Measurements from ENCODE around the gene MORF4L1. TPM values are rescaled to one million over a fixed set of nuclear protein-coding genes. Genes with fewer than 3 reads are reported as not detected.

Gene MORF4L1
- total RNA-seq, 2 experiments from 2014 or later, result 278 to 280 TPM

DNA sequence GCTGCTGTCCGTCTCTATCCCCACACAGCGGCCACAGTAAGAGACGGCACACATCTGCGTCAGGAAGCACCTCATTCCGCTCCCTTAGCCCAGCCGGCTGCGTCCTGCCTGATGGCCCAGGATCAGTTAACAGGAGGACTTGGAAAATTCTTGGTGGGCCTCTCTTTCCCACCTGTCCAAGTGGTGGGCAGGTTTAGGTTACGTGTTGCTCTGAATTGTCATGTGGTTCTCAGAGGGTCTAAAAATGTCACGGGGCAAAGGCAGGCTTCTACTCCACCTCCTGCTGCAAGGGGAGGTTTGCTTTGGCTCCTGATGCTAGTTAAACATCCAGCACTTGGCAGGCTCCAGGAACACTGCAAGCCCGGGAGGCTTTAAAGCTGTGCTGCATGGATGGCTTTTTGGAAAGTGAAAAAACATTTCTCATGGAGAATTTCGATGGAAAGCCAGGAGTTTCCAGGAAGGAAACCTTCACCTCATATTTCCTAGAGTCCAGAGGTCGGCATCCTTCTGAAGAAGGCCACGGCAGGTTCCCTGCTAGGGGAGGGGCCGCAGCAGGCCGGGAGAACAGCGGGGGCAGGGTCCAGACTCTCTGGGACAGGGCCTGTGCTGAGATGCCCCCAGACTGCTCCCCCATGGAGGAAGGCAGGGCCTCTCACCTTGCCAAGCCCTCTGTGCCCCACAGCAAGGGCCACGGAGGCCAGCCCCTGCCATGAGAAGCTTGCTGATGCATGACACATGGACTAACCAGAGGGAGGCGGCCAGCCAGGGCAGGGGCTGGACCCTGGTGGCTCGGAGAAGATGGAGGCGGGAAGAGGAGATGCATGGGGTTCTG lies 61.3 kb downstream of the MORF4L1 start:
- Mint-ChIP-seq H3K4me3 (no peak overlapping the region), H3K4me1 (peaks cover 57% of the 10 kb centered on the region), H3K9me3 (no peaks in the 10 kb centered on the region), H3K36me3 (ENCODE audit: low read depth) (peaks cover 82% of the 10 kb centered on the region), H3K27me3 (no peaks in the 10 kb centered on the region), H3K27ac (peak overlapping the region; percentile 67)
- no peak for DNase-seq
- ChIA-PET POLR2A (interaction anchor here (1.0 to 1.4 kb wide), 2 partner anchors 9 to 60 kb away, joined by 3 to 4 read pairs; no protein-coding TSS in a partner anchor), CTCF (no interaction called here)

DNA sequence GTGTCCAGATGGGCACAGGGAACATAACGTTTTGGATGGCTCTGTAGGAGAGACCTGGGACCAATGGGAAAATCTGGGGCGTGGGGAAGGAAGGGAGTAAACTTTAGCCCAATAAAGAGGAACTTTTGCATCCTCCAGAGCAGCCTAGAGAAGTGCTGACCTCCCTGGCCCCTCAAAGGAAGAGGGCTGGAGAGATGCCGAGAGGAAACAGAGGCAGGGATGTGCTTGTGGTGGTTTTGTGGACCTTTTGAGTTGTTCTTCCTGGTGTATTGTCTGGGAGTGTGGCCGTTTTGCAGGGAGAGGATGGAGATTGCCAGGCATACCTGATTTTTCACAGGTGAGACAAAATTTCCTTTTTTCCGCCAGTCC lies 61.9 kb downstream of the MORF4L1 start:
- DNase-seq, result no peak
- H3K36me3 Mint-ChIP-seq (ENCODE audit: low read depth), result peaks cover 83% of the 10 kb centered on the region
- no peaks in the 10 kb centered on the region for H3K9me3 Mint-ChIP-seq
- no peak overlapping the region for H3K4me3 Mint-ChIP-seq
- no peaks in the 10 kb centered on the region for H3K27me3 Mint-ChIP-seq
- H3K27ac Mint-ChIP-seq, result peak overlapping the region; percentile 67
- POLR2A ChIA-PET, result interaction anchor here (1.8 kb wide), 1 partner anchor 10 kb away, joined by 12 read pairs; the partner anchor contains the start of gene CTSH
- CTCF ChIA-PET, result interaction anchor here (1.2 kb wide), 1 partner anchor 24 kb away, joined by 4 read pairs; no protein-coding TSS in a partner anchor
- H3K4me1 Mint-ChIP-seq, result peaks cover 63% of the 10 kb centered on the region

DNA sequence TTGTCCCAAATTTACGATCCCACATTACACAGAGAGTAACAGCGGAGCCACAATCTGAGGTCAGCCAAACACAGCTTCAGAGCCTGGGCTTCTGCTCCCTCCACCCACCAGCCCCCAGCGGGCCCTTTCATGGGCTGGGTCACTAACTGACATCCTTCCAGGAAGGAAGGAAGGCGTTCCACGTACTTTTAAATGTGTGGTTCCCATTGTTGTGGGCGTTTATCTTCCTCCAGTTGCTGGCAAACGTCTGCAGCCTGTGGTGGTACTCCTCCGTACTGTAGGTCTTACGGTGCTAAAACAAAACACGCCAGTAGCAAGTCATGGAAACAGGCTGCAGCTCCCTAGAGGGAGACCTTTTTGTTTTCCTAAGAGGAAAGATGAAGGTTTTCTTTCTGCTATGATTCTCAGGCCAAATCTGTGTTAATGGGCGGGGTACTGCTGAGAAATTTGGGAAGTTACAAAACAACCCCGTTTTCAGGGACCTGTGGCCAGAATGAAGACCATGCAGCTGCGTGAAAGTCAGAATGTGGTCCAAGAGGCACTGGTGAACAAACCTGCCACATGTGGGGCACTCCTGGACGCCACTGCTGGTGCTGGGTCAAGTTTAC lies 64.5 kb downstream of the MORF4L1 start:
- POLR2A ChIA-PET, result interaction anchor here (1.0 to 2.3 kb wide), 5 partner anchors 11 to 63 kb away, joined by 3 to 12 read pairs (median 6); no protein-coding TSS in a partner anchor
- DNase-seq, result peak; percentile 68
- no peaks in the 10 kb centered on the region for H3K27me3 Mint-ChIP-seq
- peak overlapping the region; percentile 90 for H3K27ac Mint-ChIP-seq
- peaks cover 74% of the 10 kb centered on the region for H3K4me1 Mint-ChIP-seq
- CTCF ChIA-PET, result interaction anchor here (1.4 to 2.0 kb wide), 2 partner anchors 42 to 247 kb away, joined by 3 to 6 read pairs; no protein-coding TSS in a partner anchor
- no peaks in the 10 kb centered on the region for H3K9me3 Mint-ChIP-seq
- peak overlapping the region; percentile 77 for H3K4me3 Mint-ChIP-seq
- H3K36me3 Mint-ChIP-seq (ENCODE audit: low read depth), result peaks cover 76% of the 10 kb centered on the region

DNA sequence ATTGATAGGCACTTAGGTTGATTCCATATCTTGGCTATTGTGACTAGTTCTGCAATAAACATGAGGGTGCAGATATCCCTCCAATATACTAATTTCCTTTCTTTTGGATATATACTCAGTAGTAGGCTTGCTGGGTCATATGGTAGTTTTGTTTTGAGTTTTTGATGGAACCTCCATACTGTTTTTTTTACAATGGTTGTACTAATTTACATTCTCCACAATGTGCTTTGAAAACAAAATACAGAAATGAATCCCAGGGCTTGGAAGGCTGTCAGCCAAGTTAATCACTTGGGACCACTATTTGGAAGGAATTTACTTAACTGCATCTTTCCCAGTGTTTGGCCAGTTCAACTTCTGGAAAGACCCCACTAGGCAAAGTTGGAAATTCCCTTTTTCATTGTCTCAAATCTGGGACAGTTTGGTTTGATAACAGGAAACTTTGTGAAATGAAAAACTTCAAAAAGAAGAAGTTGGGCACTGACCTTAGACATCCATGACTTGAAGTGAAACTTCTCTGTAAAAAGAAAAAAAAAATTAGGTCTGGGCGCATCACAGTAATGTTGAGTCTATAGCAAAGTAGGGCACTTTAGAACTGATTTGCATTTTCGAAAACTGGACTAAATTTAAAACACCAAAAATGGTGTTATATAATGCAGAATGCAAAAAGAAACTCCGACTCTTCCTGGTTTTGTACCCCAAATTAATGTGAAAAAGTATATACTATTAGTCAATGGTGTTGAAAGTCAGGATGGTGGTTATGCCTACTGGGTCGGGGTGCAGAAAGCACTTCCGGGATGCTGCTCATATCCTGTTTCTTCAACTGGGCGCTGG lies 66.2 kb downstream of the MORF4L1 start:
- peak overlapping the region; percentile 90 for H3K27ac Mint-ChIP-seq
- no peaks in the 10 kb centered on the region for H3K27me3 Mint-ChIP-seq
- DNase-seq, result peak; percentile 72
- no peaks in the 10 kb centered on the region for H3K9me3 Mint-ChIP-seq
- CTCF ChIA-PET, result interaction anchor here (1.4 to 2.0 kb wide), 2 partner anchors 40 to 246 kb away, joined by 3 to 6 read pairs; no protein-coding TSS in a partner anchor
- H3K4me3 Mint-ChIP-seq, result peak overlapping the region; percentile 71
- peaks cover 79% of the 10 kb centered on the region for H3K4me1 Mint-ChIP-seq
- POLR2A ChIA-PET, result interaction anchor here (0.7 to 2.3 kb wide), 5 partner anchors 8 to 68 kb away, joined by 3 to 7 read pairs (median 5); no protein-coding TSS in a partner anchor
- peaks cover 76% of the 10 kb centered on the region for H3K36me3 Mint-ChIP-seq (ENCODE audit: low read depth)

DNA sequence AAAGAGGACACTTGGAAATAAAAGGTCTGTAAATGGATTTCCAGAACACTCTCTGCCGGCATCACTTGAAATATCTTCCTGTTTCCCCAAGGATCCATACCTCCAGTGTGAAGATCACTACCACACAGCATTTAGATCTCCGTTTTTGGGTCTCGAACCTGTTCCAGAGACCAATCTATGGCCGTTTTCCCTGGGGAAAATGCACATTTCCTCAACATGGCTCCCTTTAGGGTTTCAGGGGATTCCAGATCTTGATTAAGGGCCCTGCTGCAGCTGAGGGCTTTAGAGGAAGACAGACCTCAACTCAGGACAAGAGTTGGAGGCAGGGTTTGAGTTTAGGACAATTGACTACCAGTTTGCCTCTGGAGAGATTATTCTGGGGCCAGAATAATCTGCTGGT lies 70.1 kb downstream of the MORF4L1 start:
- H3K36me3 Mint-ChIP-seq (ENCODE audit: low read depth), result peaks cover 48% of the 10 kb centered on the region
- CTCF ChIA-PET, result interaction anchor here (1.1 kb wide), 1 partner anchor 32 kb away, joined by 3 read pairs; no protein-coding TSS in a partner anchor
- DNase-seq, result no peak
- H3K4me1 Mint-ChIP-seq, result peaks cover 51% of the 10 kb centered on the region
- POLR2A ChIA-PET, result no interaction called here
- peak overlapping the region; percentile 83 for H3K4me3 Mint-ChIP-seq
- peak overlapping the region; percentile 65 for H3K27ac Mint-ChIP-seq
- peaks cover 3% of the 10 kb centered on the region for H3K27me3 Mint-ChIP-seq
- H3K9me3 Mint-ChIP-seq, result no peaks in the 10 kb centered on the region

DNA sequence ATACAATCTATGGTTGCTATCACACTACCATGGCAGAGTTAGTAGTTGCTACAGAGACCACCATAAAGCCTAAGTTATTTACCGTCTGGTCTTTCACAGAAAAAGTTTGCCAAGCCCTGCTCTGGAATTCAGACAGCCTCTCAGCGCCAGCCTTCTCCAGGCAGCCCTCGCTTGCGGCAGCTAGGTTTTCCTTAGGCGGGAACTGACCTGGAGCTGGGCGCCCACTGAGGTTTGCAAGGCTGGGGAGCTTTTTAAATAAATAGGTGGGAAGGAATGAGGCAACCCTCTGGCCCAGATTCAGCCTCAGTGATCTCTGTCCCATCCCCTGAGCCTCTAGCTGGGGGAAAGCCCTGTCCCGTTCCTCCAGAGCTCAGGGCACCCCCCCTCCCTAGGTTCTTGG lies 71.0 kb downstream of the MORF4L1 start:
- Mint-ChIP-seq H3K4me3 (peak overlapping the region; percentile 83), H3K27me3 (peaks cover 3% of the 10 kb centered on the region), H3K27ac (peak overlapping the region; percentile 75), H3K9me3 (no peaks in the 10 kb centered on the region), H3K4me1 (peaks cover 42% of the 10 kb centered on the region), H3K36me3 (ENCODE audit: low read depth) (peaks cover 40% of the 10 kb centered on the region)
- ChIA-PET POLR2A (interaction anchor here (1.0 to 2.1 kb wide), 6 partner anchors 8 to 379 kb away, joined by 3 to 12 read pairs (median 3); partner anchors contain the start of genes CHRNA5 and MORF4L1), CTCF (interaction anchor here (1.1 kb wide), 2 partner anchors 33 to 63 kb away, joined by 3 read pairs; no protein-coding TSS in a partner anchor)
- no peak for DNase-seq

DNA sequence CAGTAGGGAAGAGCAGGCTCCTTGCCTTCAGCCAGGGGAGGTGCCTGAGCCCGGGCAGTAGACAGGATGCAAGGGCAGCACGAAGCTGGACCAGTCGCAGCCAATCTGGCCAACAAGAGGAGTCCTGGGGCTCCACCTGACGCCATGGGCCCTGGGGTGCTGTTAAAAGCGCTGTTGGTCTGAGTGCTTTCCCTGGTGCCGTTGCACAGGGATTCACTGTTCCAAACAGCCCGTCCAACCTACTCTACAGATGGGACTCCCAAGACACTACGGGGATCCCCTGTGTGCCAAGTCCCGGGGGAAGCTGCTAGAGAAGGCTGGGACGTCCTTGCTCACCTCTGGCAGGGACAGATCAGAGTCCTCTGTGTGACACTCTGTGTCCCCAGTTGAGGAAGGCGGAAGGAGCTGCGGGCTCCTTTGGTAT lies 71.5 kb downstream of the MORF4L1 start:
- Mint-ChIP-seq H3K4me3 (peak overlapping the region; percentile 83), H3K9me3 (no peaks in the 10 kb centered on the region), H3K27me3 (peaks cover 3% of the 10 kb centered on the region), H3K4me1 (peaks cover 36% of the 10 kb centered on the region), H3K27ac (peak overlapping the region; percentile 75), H3K36me3 (ENCODE audit: low read depth) (peaks cover 34% of the 10 kb centered on the region)
- no peak for DNase-seq
- POLR2A ChIA-PET, result interaction anchor here (0.6 to 2.1 kb wide), 8 partner anchors 9 to 379 kb away, joined by 3 to 12 read pairs (median 3); partner anchors contain the start of genes CHRNA5 and MORF4L1
- CTCF ChIA-PET, result interaction anchor here (1.1 kb wide), 1 partner anchor 63 kb away, joined by 3 read pairs; no protein-coding TSS in a partner anchor

DNA sequence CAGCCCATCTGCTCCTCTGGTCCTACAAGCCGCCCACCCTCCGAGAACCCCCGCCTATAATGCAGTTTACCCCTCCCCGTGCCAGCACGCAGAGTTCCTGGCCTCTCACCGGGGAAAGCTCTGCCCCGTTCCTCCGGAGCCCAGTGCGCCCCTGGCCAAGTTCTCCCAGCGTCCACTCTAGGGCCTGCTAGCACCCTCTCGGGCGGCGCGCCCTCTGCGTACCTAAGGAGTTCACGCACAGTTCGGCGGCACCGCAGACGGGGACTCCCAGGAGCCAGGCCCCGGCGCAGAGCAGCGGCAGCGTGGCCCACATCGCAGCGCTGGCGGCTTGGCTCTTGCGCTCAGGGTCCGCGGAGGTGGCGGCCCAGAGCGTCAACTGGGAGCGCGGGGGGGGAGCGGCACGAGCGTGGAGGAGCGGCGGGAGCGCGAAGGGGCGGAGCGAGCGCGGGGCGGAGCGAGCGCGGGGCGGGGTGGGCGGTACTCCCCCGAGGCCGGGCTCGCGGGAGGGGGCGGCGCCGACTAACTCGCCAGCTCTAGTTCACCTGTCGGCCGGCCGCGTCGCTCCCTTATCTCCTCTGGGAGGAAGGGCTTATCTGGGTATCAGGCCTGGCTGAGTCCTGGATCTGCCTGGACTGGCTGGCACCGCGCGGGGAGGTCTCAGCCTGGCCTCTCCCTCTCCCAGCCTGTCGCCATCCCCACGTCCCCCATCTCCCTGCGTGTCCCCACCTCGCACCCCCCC lies 72.1 kb downstream of the MORF4L1 start, which contains the start of gene CTSH:
CTSH (minus strand) TSS at position 378 of the 739 bp plus-strand sequence; CDS start at position 313, 65 bp downstream.
- peak; percentile 84 for DNase-seq
- ChIA-PET CTCF (no interaction called here), POLR2A (interaction anchor here (0.9 to 2.1 kb wide), 8 partner anchors 9 to 380 kb away, joined by 3 to 12 read pairs (median 3); partner anchors contain the start of genes CHRNA5 and MORF4L1)
- Mint-ChIP-seq H3K27ac (peak within 1 kb of the TSS; percentile 75), H3K36me3 (ENCODE audit: low read depth) (peaks cover 30% of the 10 kb centered on the region), H3K27me3 (peaks cover 3% of the 10 kb centered on the region), H3K4me1 (peaks cover 32% of the 10 kb centered on the region), H3K9me3 (no peaks in the 10 kb centered on the region), H3K4me3 (peak within 1 kb of the TSS; percentile 83)

DNA sequence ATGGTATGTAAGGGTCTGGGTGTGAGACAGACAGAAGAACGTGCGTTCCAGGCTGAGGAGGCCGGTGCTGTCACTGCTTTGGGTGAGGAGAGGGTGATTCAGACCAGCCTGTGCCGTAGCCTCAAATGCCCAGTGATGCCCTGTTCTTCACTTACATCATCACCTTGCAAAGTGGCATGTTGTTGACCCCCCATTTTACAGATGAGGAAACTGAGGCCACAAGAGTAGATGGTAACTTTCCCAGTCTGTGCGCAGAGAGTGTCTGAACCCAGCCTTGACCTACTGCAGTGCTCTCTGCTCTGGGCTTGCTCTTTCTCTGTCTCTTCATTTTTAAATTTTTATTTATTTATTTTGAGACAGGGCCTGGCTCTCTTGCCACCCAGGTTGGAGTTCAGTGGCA lies 73.8 kb downstream of the MORF4L1 start:
- no peak overlapping the region for H3K27ac Mint-ChIP-seq
- peaks cover 33% of the 10 kb centered on the region for H3K4me1 Mint-ChIP-seq

DNA sequence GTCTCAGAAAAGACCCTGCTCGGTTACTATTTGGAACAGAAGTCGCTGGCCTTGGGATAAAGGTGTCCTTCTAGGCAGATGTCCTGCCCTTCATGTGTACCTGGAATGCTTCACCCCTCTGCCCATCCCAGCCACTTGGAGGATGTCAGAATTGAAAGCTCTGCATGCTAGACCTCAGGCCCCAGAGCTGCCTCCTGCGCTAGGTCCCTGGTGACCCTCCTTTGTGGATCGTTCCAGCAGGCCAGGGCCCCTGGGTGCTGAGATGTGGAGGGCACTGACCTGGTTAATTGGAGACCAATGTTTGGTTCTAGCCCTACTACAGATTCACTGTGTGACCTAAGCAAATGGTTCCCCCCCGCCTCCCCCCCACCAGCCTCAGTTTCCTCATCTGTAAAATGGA lies 74.8 kb downstream of the MORF4L1 start:
- DNase-seq, result no peak
- ChIA-PET POLR2A (no interaction called here), CTCF (interaction anchor here (0.8 kb wide), 1 partner anchor 39 kb away, joined by 3 read pairs; no protein-coding TSS in a partner anchor)
- no peak overlapping the region for H3K4me3 Mint-ChIP-seq
- no peaks in the 10 kb centered on the region for H3K9me3 Mint-ChIP-seq
- no peak overlapping the region for H3K27ac Mint-ChIP-seq
- peaks cover 34% of the 10 kb centered on the region for H3K4me1 Mint-ChIP-seq
- peaks cover 19% of the 10 kb centered on the region for H3K36me3 Mint-ChIP-seq (ENCODE audit: low read depth)
- H3K27me3 Mint-ChIP-seq, result peaks cover 3% of the 10 kb centered on the region

More for the DNA sequence above, 73.8 kb downstream of the MORF4L1 start:
- CTCF ChIA-PET, result interaction anchor here (0.6 to 0.7 kb wide), 2 partner anchors 10 to 290 kb away, joined by 3 to 5 read pairs; no protein-coding TSS in a partner anchor
- H3K27me3 Mint-ChIP-seq, result peaks cover 3% of the 10 kb centered on the region
- peak overlapping the region; percentile 49 for H3K4me3 Mint-ChIP-seq
- H3K9me3 Mint-ChIP-seq, result no peaks in the 10 kb centered on the region
- POLR2A ChIA-PET, result no interaction called here
- no peak for DNase-seq
- H3K36me3 Mint-ChIP-seq (ENCODE audit: low read depth), result peaks cover 25% of the 10 kb centered on the region
